GM13976 (cell line): Measurements from ENCODE around the gene HMGCS2.

ENCODE experiments used
- DNase-seq: peaks from one replicate; pipeline ENCODE4 v3.0.0; 2012; ENCODE audit warnings: low spot score
- in situ Hi-C: fragments of 300-500 bp; cut with MboI; formaldehyde crosslinking; loops from one replicate; pipeline ENCODE4 v1.12.0; 2022; ENCODE audit warnings: low sequenced_read_pairs, mixed read lengths, inconsistent platforms; ENCODE audit not compliant: unreplicated experiment
- TF ChIP-seq, protein P1 (sequence below): IDR thresholded peaks from 2 replicates; pipeline ENCODE4 v1.5.1; 2012; ENCODE audit warnings: borderline replicate concordance, mild to moderate bottlenecking; ENCODE audit not compliant: insufficient read depth; ENCODE audit errors: extremely low read depth, missing control alignments, control extremely low read depth

Gene HMGCS2

DNA sequence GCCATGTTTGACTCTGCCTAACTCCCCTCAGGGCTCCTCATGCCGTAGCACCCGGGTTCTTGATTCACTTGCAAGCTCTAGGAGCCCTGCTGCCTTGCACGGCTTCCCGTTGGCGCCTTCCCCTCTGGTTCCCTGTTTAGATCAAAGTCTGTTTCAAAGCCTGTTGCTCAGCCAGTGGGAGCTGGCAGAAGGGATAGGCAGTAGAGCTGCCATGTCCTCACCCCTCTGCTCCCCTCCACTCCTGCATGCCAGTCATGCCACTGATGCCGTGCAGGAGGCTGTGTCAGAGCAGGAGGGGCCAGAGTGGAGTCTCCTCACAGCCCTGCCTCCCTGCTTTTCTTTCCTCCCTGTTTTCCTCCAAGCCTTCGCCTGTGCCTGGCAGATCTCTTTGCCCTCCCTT, 26.5 kb downstream of the HMGCS2 start:
- DNase-seq = no peak
- TF ChIP-seq, protein P1, sequence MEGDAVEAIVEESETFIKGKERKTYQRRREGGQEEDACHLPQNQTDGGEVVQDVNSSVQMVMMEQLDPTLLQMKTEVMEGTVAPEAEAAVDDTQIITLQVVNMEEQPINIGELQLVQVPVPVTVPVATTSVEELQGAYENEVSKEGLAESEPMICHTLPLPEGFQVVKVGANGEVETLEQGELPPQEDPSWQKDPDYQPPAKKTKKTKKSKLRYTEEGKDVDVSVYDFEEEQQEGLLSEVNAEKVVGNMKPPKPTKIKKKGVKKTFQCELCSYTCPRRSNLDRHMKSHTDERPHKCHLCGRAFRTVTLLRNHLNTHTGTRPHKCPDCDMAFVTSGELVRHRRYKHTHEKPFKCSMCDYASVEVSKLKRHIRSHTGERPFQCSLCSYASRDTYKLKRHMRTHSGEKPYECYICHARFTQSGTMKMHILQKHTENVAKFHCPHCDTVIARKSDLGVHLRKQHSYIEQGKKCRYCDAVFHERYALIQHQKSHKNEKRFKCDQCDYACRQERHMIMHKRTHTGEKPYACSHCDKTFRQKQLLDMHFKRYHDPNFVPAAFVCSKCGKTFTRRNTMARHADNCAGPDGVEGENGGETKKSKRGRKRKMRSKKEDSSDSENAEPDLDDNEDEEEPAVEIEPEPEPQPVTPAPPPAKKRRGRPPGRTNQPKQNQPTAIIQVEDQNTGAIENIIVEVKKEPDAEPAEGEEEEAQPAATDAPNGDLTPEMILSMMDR = no peak
- in situ Hi-C loops = no loop called here

DNA sequence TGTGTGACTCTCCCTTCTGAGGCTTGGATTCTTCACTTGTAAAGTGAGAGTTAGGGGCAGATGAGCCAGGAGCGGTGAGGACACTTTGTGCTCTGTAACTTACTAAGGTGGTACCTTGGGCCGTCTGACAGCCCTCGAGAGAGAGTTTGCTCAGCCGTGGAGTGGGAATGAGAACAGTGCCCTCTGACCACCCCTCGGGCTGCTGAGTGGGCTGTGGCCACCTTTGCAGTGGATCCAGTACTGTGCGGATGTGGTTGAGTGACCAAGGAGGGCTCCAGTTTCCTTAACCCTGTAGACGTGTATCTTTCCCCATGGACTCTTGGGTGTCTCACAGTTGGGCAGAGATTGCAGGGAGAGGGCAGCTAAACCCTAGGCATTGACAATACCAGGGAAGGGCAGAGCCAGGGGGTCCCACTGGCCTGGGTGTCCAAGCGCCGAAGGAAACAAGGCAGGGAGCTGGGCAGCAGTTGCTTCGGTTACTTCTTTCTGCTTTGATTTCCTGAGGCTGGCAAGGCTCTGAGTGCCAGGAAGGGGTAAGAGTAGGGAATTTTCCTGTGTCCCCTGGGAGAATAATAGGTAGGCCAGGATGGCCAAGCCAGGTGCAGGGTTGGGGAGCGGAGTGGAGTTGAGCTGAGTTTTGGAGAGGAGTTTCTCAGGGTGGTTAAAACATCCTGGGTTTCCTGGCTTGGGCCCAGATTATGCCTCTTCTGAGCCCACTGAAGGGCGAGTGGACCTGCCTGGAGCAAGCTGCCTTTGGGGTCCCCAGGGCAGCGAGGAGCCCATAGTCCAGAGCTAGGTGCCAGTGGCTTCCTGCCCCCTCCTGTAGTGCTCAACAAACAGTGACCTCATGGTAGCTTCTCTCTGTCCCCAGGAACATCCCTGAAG, 27.6 kb downstream of the HMGCS2 start:
- TF ChIP-seq, protein P1 = no peak
- DNase-seq = no peak
- in situ Hi-C loops = no loop called here

DNA sequence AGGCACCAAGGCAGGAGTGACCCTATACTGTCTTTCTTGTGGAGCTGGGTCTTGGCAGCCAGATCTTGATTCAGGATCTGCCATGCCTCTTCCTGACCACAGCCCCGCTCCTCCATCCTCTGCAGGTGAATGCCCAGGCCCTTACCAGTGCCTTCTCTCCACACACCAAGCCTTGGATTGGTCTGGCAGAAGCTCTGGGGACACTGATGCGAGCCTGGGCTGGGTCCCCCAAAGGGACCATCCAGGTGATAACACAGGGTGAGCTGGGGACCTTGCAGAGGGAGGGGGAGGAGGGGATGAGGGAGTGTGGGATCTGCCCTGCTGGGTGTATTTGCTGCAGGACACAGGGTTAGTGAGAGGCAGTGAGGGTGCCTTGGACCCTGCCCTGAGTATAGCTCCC, 28.4 kb downstream of the HMGCS2 start:
- no peak for DNase-seq
- in situ Hi-C loops = no loop called here
- TF ChIP-seq, protein P1 = no peak

DNA sequence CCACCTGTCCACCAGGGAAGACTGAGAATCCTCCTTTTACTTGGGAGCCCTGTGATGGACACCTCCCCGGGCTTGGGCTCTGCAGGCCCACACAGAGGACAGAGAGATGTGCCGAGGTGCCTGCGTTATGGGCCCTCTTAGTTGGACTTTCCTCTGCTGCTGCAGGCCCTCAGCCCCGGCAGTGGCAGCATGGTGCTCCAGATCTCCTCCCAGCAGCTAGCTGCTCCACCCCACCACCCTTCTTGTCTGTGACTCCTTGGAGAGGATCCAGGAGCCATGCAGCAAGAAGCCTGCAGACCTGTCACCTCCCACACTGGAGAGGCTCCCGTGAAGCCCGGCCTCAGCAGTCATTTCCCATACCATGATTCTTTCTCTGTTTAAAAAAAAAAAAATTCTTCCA, 29.6 kb downstream of the HMGCS2 start:
- in situ Hi-C loops = no loop called here
- no peak for DNase-seq
- TF ChIP-seq, protein P1 = no peak

DNA sequence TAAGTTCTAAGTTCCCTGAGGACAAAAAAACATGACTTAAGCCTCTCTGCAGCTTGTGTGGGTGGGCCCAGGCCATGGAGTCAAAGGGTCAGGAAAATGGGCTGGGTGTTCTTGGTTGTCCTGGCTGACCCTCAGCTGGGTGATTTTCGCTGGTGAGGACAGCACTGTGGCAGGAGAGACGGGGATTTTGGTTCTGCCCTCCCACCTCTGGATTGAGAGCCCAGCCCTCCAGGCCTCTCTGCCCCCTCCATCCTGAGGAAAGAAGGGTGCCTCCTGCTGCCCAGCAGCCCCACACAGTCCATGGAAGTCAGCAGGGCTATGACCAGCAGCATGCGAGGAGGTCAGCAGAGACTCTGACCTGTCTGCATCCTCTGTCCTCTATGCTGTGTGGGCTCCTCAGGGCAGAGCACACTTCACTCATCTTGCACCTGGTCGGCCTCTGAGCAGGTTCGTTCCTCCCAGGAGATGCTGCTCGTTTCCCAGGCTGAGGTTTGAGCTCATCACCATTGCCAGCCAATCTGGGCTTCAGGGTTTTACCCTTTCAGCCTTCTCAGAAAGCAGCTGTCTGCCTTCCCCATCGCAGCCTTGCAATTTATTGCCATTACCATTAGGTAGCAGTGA, 30.5 kb downstream of the HMGCS2 start:
- TF ChIP-seq, protein P1 = no peak
- in situ Hi-C loops = no loop called here
- no peak for DNase-seq

DNA sequence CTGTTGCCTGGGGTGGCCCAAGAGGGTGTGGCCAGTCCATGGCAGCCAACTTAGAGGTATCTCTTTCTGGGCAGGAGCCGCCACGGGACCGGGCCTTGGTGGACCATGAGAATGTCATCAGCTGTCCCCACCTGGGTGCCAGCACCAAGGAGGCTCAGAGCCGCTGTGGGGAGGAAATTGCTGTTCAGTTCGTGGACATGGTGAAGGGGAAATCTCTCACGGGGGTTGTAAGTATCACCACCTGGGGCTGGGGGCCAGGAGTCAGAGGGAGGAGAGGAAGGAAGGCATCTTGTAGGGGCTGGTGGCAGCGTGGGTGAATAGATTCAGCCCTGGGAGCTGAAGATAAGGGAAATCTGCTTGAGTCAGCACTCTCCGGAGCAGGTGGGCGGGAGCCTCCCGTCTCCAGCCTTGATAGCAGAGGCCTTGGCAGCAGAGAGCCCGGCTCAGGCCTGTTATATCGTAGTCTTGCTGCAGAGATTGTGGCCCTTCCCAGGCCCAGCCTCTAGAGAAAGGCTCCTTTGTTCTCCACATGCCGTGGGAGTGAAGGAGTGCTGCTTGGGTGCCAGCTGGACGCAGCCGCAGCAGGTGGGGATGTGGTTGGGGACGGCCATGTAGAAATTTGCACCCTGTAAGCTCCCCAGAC, 31.5 kb downstream of the HMGCS2 start:
- no peak for DNase-seq
- TF ChIP-seq, protein P1 = no peak
- in situ Hi-C loops = no loop called here
